OCI-LY1 (cell line): ENCODE data around the gene ATL1.

Experiments used
- H2AFZ ChIP-seq: fragments of 200-600 bp; sonication (generic), shearing (Covaris generic); 2 replicates; pipeline ENCODE4 v1.6.0; 2014; ENCODE audit warnings: antibody characterized with exemption, mild to moderate bottlenecking, low read length
- H3F3A ChIP-seq: fragments of 200-600 bp; sonication (generic), shearing (Covaris generic); 2 replicates; pipeline ENCODE4 v1.6.0; 2014; ENCODE audit warnings: mild to moderate bottlenecking, antibody characterized with exemption, low read length, moderate library complexity; ENCODE audit not compliant: insufficient read depth
- H3K27ac ChIP-seq: fragments of 200-600 bp; sonication (generic); 2 replicates; pipeline ENCODE4 v1.5.1; 2014; ENCODE audit warnings: low read length, mixed run types, mild to moderate bottlenecking, low read depth; ENCODE audit not compliant: poor library complexity, severe bottlenecking
- H3K27me3 ChIP-seq: fragments of 200-600 bp; sonication (generic); 2 replicates; pipeline ENCODE4 v1.6.0; 2014; ENCODE audit warnings: antibody characterized with exemption, mild to moderate bottlenecking, low read length, moderate library complexity; ENCODE audit not compliant: insufficient read depth
- H3K36me3 ChIP-seq: fragments of 200-600 bp; sonication (generic); 2 replicates; pipeline ENCODE4 v1.6.1; 2014; ENCODE audit warnings: mild to moderate bottlenecking, antibody characterized with exemption, low read length, moderate library complexity, mixed read lengths; ENCODE audit not compliant: insufficient read depth
- H3K4me1 ChIP-seq: fragments of 200-600 bp; sonication (generic); 2 replicates; pipeline ENCODE4 v1.5.1; 2014; ENCODE audit warnings: mild to moderate bottlenecking, low read length, moderate library complexity; ENCODE audit not compliant: insufficient read depth, severe bottlenecking
- H3K4me2 ChIP-seq: fragments of 200-600 bp; sonication (generic), shearing (Covaris generic); 2 replicates; pipeline ENCODE4 v1.6.1; 2014; ENCODE audit warnings: low read length
- H3K4me3 ChIP-seq: fragments of 200-600 bp; sonication (generic); 2 replicates; pipeline ENCODE4 v1.5.1; 2014; ENCODE audit warnings: low read length, low read depth, mild to moderate bottlenecking, mixed read lengths; ENCODE audit not compliant: poor library complexity, severe bottlenecking
- H3K79me2 ChIP-seq: fragments of 200-600 bp; shearing (Covaris generic); 2 replicates; pipeline ENCODE4 v1.6.1; 2016; ENCODE audit warnings: mixed run types, low read length, mixed read lengths; ENCODE audit not compliant: insufficient read depth
- H3K9ac ChIP-seq: fragments of 200-600 bp; sonication (generic), shearing (Covaris generic); 2 replicates; pipeline ENCODE4 v1.6.1; 2014; ENCODE audit warnings: mild to moderate bottlenecking, low read length, mixed read lengths
- H3K9me2 ChIP-seq: fragments of 200-600 bp; sonication (generic), shearing (Covaris generic); 2 replicates; pipeline ENCODE4 v1.6.1; 2014; ENCODE audit warnings: low read depth, mild to moderate bottlenecking, low read length, mixed read lengths
- H3K9me3 ChIP-seq: fragments of 200-600 bp; shearing (Covaris generic); 2 replicates; pipeline ENCODE4 v1.6.1; 2014; ENCODE audit warnings: low read length, mixed read lengths
- H4K20me1 ChIP-seq: fragments of 200-600 bp; sonication (generic), shearing (Covaris generic); 2 replicates; pipeline ENCODE4 v1.6.0; 2016; ENCODE audit warnings: mild to moderate bottlenecking, low read length; ENCODE audit not compliant: insufficient read depth
- CTCF ChIP-seq: fragments of 200-600 bp; sonication (generic), shearing (Covaris generic); IDR thresholded peaks from 2 replicates; pipeline ENCODE4 v1.5.1; 2017; ENCODE audit warnings: mild to moderate bottlenecking, antibody characterized with exemption, low read length, moderate library complexity, mixed read lengths
- EZH2 ChIP-seq: fragments of 200-600 bp; sonication (generic), shearing (Covaris generic); IDR thresholded peaks from 2 replicates; pipeline ENCODE4 v1.8.0; 2017; ENCODE audit warnings: borderline replicate concordance, mixed run types, mild to moderate bottlenecking, antibody characterized with exemption, low read length, moderate library complexity, mixed read lengths

ATL1 gene

DNA sequence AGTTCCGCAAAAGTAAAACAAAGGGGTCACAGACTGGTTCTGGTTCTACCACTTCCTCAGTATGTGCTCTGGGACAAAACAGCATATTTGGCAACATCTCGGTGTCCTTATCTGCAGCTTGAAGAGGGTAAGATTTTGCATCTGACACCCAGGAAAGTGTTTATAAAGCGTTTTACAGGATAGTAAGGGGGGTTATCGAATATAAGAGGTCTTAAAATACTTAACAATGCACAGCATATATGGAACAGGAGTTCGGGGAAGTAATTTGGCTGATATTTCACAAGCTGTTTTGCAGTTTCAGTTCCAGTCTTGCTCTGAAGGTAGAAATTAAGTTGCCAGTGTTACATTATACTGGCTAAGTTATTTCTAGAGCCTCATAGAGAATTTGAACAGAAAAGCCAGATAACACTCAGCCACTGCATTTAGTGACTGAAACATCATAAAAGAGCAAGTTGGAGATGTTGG, 26.7 kb upstream of the ATL1 start:
- Histone ChIP-seq H3K27me3 (no peaks in the 10 kb centered on the region), H2AFZ (peak overlapping the region; percentile 32; the same call in 1 of the 2 replicates), H3K4me1 (peaks cover 49% of the 10 kb centered on the region), H3K4me3 (peak overlapping the region; percentile 78), H4K20me1 (no peaks in the 10 kb centered on the region), H3K36me3 (peaks cover 5% of the 10 kb centered on the region; the same call in 1 of the 2 replicates), H3K9ac (peak overlapping the region; percentile 95), H3K9me3 (no peaks in the 10 kb centered on the region), H3K4me2 (peak overlapping the region; percentile 99), H3K9me2 (no peaks in the 10 kb centered on the region), H3K27ac (peak overlapping the region; percentile 61), H3F3A (no peaks in the 10 kb centered on the region), H3K79me2 (peaks cover 38% of the 10 kb centered on the region)
- no peak for TF ChIP-seq EZH2
- TF ChIP-seq CTCF: no peak

DNA sequence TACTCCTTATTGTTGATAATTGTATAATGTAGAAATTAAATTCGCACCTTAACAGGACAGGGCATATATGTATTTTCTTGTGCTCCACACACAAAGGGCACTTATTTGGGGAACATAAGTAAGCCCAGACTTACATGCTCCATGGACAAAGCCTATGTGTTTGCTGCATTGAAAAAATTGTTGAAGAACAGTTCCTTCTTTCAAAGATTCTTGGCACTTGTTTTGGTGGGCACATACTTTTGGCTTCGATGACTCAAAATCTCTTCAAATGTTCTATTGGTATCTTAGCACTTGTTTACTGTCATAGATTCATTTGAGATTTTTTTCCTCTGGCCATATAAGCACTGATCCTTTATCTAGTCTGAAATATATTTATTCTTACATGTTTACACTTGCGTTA, 26.1 kb upstream of the ATL1 start:
- Histone ChIP-seq H3F3A (no peaks in the 10 kb centered on the region), H3K9me3 (no peaks in the 10 kb centered on the region), H3K27me3 (no peaks in the 10 kb centered on the region), H3K27ac (peak overlapping the region; percentile 61), H3K4me1 (peaks cover 44% of the 10 kb centered on the region), H3K9ac (no peak overlapping the region), H3K4me3 (peak overlapping the region; percentile 78), H3K36me3 (peaks cover 5% of the 10 kb centered on the region; the same call in 1 of the 2 replicates), H4K20me1 (no peaks in the 10 kb centered on the region), H3K79me2 (peaks cover 33% of the 10 kb centered on the region), H3K4me2 (peak overlapping the region; percentile 99), H2AFZ (no peak overlapping the region), H3K9me2 (no peaks in the 10 kb centered on the region)
- no peak for TF ChIP-seq EZH2
- no peak for TF ChIP-seq CTCF

- peaks cover 5% of the 10 kb centered on the region; the same call in 1 of the 2 replicates for H3K36me3 ChIP-seq
- H3K9ac ChIP-seq: no peak overlapping the region
- no peaks in the 10 kb centered on the region for H3K9me2 ChIP-seq
- no peaks in the 10 kb centered on the region for H3K9me3 ChIP-seq
- H2AFZ ChIP-seq: no peak overlapping the region
- no peaks in the 10 kb centered on the region for H3K27me3 ChIP-seq
- no peak overlapping the region for H3K4me2 ChIP-seq
- H4K20me1 ChIP-seq: no peaks in the 10 kb centered on the region
- H3F3A ChIP-seq: no peaks in the 10 kb centered on the region
- peaks cover 38% of the 10 kb centered on the region for H3K4me1 ChIP-seq
- peaks cover 27% of the 10 kb centered on the region for H3K79me2 ChIP-seq
- no peak overlapping the region for H3K27ac ChIP-seq
- no peak overlapping the region for H3K4me3 ChIP-seq
- TF ChIP-seq CTCF (no peak), EZH2 (no peak)
These were observed 25.5 kb upstream of the ATL1 start for GRCh38 chr14:50534416-50534815.
